ENCODE results near the gene GPR137C.
"Not testable (repeated sequence)": the region's sequence is repeated elsewhere in the genome, so short reads cannot be mapped to it uniquely, and the experiment has no call there.

Gene GPR137C

DNA sequence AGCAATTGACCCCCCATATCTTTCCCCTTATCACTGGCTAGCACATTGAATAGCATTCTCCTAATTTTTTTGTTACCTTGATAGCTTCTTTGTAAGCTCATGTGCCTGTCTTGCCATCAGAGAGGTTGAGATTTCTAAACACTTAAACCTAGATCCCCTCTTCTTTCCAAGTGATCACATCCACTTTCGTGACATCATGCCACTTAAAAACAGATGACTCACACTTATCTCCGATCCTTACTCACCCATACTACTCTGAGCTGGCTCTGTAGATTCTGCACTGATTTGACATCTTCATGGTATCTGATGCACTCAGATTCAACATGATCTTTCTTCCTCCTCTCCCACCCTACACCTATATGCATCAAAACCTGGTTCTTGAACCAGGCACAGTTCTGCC, 10.5 kb downstream of the GPR137C start:
- DNase-seq (no peak), ATAC-seq (ENCODE audit: insufficient read depth, low read depth) (no peak)
- Histone ChIP-seq H3K9me3 (ENCODE audit: insufficient read depth, low read length, severe bottlenecking) (no peaks in the 10 kb centered on the region), H3K36me3 (ENCODE audit: insufficient read depth, low read length) (no peaks in the 10 kb centered on the region), H3K4me3 (ENCODE audit: low read depth in 1 of 2, low read length in 2 of 2) (no peak overlapping the region), H3K9ac (ENCODE audit: low read depth, low read length) (no peak overlapping the region), H3K27me3 (ENCODE audit: insufficient read depth, low read length, poor library complexity) (no peaks in the 10 kb centered on the region), H3K4me2 (ENCODE audit: insufficient read depth, low read length) (no peak overlapping the region), H2AFZ (ENCODE audit: low read depth, low read length) (no peak overlapping the region), H3K79me2 (ENCODE audit: insufficient read depth, low read length) (no peaks in the 10 kb centered on the region), H4K20me1 (ENCODE audit: insufficient read depth, low read length) (no peaks in the 10 kb centered on the region), H3K4me1 (ENCODE audit: insufficient read depth, low read length) (no peaks in the 10 kb centered on the region), H3K27ac (ENCODE audit: low read length) (no peak overlapping the region)
- TF ChIP-seq, protein P1, sequence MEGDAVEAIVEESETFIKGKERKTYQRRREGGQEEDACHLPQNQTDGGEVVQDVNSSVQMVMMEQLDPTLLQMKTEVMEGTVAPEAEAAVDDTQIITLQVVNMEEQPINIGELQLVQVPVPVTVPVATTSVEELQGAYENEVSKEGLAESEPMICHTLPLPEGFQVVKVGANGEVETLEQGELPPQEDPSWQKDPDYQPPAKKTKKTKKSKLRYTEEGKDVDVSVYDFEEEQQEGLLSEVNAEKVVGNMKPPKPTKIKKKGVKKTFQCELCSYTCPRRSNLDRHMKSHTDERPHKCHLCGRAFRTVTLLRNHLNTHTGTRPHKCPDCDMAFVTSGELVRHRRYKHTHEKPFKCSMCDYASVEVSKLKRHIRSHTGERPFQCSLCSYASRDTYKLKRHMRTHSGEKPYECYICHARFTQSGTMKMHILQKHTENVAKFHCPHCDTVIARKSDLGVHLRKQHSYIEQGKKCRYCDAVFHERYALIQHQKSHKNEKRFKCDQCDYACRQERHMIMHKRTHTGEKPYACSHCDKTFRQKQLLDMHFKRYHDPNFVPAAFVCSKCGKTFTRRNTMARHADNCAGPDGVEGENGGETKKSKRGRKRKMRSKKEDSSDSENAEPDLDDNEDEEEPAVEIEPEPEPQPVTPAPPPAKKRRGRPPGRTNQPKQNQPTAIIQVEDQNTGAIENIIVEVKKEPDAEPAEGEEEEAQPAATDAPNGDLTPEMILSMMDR (IDR thresholded peaks at IDR 0.05; ENCODE audit: borderline replicate concordance, extremely low read depth, low read length, poor library complexity, severe bottlenecking), result no peak
- no peak for TF ChIP-seq EZH2 (IDR thresholded peaks at IDR 0.05; ENCODE audit: borderline replicate concordance, low read depth, low read length, severe bottlenecking)

DNA sequence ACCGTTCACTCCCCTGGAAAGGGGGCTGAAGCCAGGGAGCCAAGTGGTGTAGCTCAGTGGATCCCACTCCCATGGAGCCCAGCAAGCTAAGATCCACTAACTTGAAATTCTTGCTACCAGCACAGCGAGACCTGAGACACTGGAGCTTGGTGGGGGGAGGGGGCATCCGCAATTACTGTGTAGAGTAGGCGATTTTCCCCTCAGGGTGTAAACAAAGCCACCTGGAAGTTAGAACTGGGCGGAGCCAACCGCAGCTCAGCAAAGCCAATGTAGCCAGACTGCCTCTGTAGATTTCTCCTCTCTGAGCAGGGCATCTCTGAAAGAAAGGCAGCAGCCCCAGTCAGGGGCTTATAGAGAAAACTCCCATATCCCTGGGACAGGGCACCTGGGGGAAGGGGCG, 15.8 kb downstream of the GPR137C start:
- not testable (repeated sequence) for H3K79me2 ChIP-seq (ENCODE audit: insufficient read depth, low read length)

DNA sequence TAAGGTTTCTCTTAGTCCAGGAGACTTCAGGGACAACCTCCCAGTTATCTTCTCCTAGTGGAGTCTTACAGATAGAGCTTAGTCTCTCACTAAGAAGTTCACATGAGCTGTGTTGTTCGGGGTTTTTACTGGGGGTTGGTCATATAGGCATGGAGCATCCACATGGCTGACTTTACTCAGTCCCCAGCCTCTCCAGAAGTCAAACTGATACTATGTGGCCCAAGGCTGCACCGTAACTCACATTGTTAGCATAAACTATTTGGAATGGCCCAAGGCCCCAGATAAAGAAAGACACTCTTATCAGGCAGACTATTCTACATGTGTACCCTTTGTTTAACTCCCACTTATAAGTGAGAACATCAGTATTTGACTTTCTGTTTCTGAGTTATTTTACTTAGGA, 23.2 kb downstream of the GPR137C start:
- Histone ChIP-seq H3K27me3 (ENCODE audit: insufficient read depth, low read length, poor library complexity) (no peaks in the 10 kb centered on the region), H3K9me3 (ENCODE audit: insufficient read depth, low read length, severe bottlenecking) (no peaks in the 10 kb centered on the region), H4K20me1 (ENCODE audit: insufficient read depth, low read length) (no peaks in the 10 kb centered on the region), H3K4me3 (ENCODE audit: low read depth in 1 of 2, low read length in 2 of 2) (no peak overlapping the region), H2AFZ (ENCODE audit: low read depth, low read length) (no peak overlapping the region), H3K4me1 (ENCODE audit: insufficient read depth, low read length) (no peaks in the 10 kb centered on the region), H3K9ac (ENCODE audit: low read depth, low read length) (no peak overlapping the region), H3K4me2 (ENCODE audit: insufficient read depth, low read length) (no peak overlapping the region), H3K36me3 (ENCODE audit: insufficient read depth, low read length) (no peaks in the 10 kb centered on the region), H3K79me2 (ENCODE audit: insufficient read depth, low read length) (no peaks in the 10 kb centered on the region), H3K27ac (ENCODE audit: low read length) (no peak overlapping the region)
- ATAC-seq (ENCODE audit: insufficient read depth, low read depth) (no peak), DNase-seq (no peak)
- TF ChIP-seq, protein P1 (IDR thresholded peaks at IDR 0.05; ENCODE audit: borderline replicate concordance, extremely low read depth, low read length, poor library complexity, severe bottlenecking), result no peak
- TF ChIP-seq EZH2 (IDR thresholded peaks at IDR 0.05; ENCODE audit: borderline replicate concordance, low read depth, low read length, severe bottlenecking), result no peak

More for the DNA sequence above, 15.8 kb downstream of the GPR137C start:
- H3K9me3 ChIP-seq (ENCODE audit: insufficient read depth, low read length, severe bottlenecking); H3K4me1 ChIP-seq (ENCODE audit: insufficient read depth, low read length); H4K20me1 ChIP-seq (ENCODE audit: insufficient read depth, low read length); H2AFZ ChIP-seq (ENCODE audit: low read depth, low read length); H3K4me3 ChIP-seq (ENCODE audit: low read depth in 1 of 2, low read length in 2 of 2); H3K27ac ChIP-seq (ENCODE audit: low read length); H3K9ac ChIP-seq (ENCODE audit: low read depth, low read length); DNase-seq; H3K27me3 ChIP-seq (ENCODE audit: insufficient read depth, low read length, poor library complexity); H3K36me3 ChIP-seq (ENCODE audit: insufficient read depth, low read length); H3K4me2 ChIP-seq (ENCODE audit: insufficient read depth, low read length); ATAC-seq (ENCODE audit: insufficient read depth, low read depth): not testable (repeated sequence)

DNA sequence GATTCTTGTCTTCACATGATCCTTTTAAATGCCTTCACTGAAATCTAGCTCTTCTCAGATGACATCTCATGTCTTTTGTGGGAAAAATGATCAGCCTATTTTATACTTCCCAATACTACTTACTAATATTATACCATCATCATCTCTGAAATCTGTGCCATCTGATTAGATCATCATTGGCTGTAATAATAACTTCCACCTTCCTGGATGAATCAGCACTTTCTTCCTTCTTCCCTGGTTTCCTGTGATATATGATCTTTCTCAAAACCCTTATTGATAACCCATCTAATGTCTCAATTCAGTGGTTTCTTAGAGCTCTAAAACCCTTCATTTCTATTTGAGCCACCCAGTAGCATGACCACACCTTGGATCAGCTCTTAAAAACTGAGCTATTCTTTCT, 30.9 kb downstream of the GPR137C start:
- no peaks in the 10 kb centered on the region for H3K9me3 ChIP-seq (ENCODE audit: insufficient read depth, low read length, severe bottlenecking)
- H3K36me3 ChIP-seq (ENCODE audit: insufficient read depth, low read length), result no peaks in the 10 kb centered on the region
- H2AFZ ChIP-seq (ENCODE audit: low read depth, low read length), result no peak overlapping the region
- H3K4me1 ChIP-seq (ENCODE audit: insufficient read depth, low read length), result no peaks in the 10 kb centered on the region
- H4K20me1 ChIP-seq (ENCODE audit: insufficient read depth, low read length), result no peaks in the 10 kb centered on the region
- H3K9ac ChIP-seq (ENCODE audit: low read depth, low read length), result no peak overlapping the region
- H3K79me2 ChIP-seq (ENCODE audit: insufficient read depth, low read length), result no peaks in the 10 kb centered on the region
- no peak overlapping the region for H3K27ac ChIP-seq (ENCODE audit: low read length)
- H3K4me3 ChIP-seq (ENCODE audit: low read depth in 1 of 2, low read length in 2 of 2), result no peak overlapping the region
- DNase-seq (no peak), ATAC-seq (ENCODE audit: insufficient read depth, low read depth) (no peak)
- H3K4me2 ChIP-seq (ENCODE audit: insufficient read depth, low read length), result no peak overlapping the region
- no peak for TF ChIP-seq EZH2 (IDR thresholded peaks at IDR 0.05; ENCODE audit: borderline replicate concordance, low read depth, low read length, severe bottlenecking)
- TF ChIP-seq, protein P1 (IDR thresholded peaks at IDR 0.05; ENCODE audit: borderline replicate concordance, extremely low read depth, low read length, poor library complexity, severe bottlenecking), result no peak
- H3K27me3 ChIP-seq (ENCODE audit: insufficient read depth, low read length, poor library complexity), result no peaks in the 10 kb centered on the region
